PC-9 (cell line): ENCODE measurements around the gene DLG2. TPM values are rescaled to one million over a fixed set of nuclear protein-coding genes. Genes with fewer than 3 reads are reported as not detected.

Experiments
- BruUV-seq: library from RNA; stranded (reverse); fragments of 400-500 nt; replicated peaks from 2 replicates; lab custom pipeline; 2021; lab: Mats Ljungman, UMichigan
- CTCF ChIA-PET: fragments of 300-600 bp; sonication (Branson Sonifier 250); formaldehyde crosslinking; loops from one replicate; lab custom pipeline; 2022; ENCODE audit warnings: antibody characterized with exemption; lab: Charles Lee
- POLR2A ChIA-PET: fragments of 300-600 bp; sonication (Branson Sonifier 250); formaldehyde crosslinking; loops from one replicate; lab custom pipeline; 2022; ENCODE audit warnings: antibody characterized with exemption; ENCODE audit not compliant: unreplicated experiment; lab: Charles Lee
- DNase-seq, 2 experiments: peaks; one replicate each; pipeline versions ENCODE4 v3.0.0 to v3.0.0-alpha.2; 2015 to 2022; ENCODE audit warnings: mixed read lengths in 1 of 2
- H2AFZ ChIP-seq: fragments of 200-600 bp; sonication (generic); 2 replicates; pipeline ENCODE4 v1.8.1; 2017; ENCODE audit warnings: antibody characterized with exemption
- H3F3A ChIP-seq: fragments of 200-600 bp; sonication (generic); 2 replicates; pipeline ENCODE4 v1.8.1; 2017; ENCODE audit warnings: antibody characterized with exemption, mild to moderate bottlenecking, low read depth; ENCODE audit not compliant: insufficient read depth
- H3K27ac ChIP-seq: fragments of 200-600 bp; sonication (generic); 2 replicates; pipeline ENCODE4 v1.6.1; 2016; ENCODE audit warnings: mixed run types
- H3K27me3 ChIP-seq: fragments of 200-600 bp; sonication (generic); 2 replicates; pipeline ENCODE4 v1.6.1; 2016; ENCODE audit warnings: low read depth, mixed run types; ENCODE audit not compliant: insufficient read depth
- H3K36me3 ChIP-seq: fragments of 200-600 bp; sonication (generic); 2 replicates; pipeline ENCODE4 v1.6.1; 2016; ENCODE audit warnings: low read depth, mixed run types
- H3K4me1 ChIP-seq: fragments of 200-600 bp; sonication (generic); replicated peaks from 2 replicates; pipeline ENCODE4 v1.6.1; 2016; ENCODE audit warnings: mixed run types; ENCODE audit not compliant: insufficient read depth
- H3K4me2 ChIP-seq: fragments of 200-600 bp; sonication (generic); 2 replicates; pipeline ENCODE4 v1.6.1; 2017; ENCODE audit warnings: mixed run types
- H3K4me3 ChIP-seq: fragments of 200-600 bp; sonication (generic); 2 replicates; pipeline ENCODE4 v1.6.1; 2016; ENCODE audit warnings: mixed run types
- H3K79me2 ChIP-seq: fragments of 200-600 bp; sonication (generic); 2 replicates; pipeline ENCODE4 v1.6.1; 2017; ENCODE audit warnings: low read depth, mixed run types
- H3K9me2 ChIP-seq: fragments of 200-600 bp; sonication (generic); 2 replicates; pipeline ENCODE4 v1.8.1; 2017; ENCODE audit warnings: mild to moderate bottlenecking; ENCODE audit not compliant: insufficient read depth
- H3K9me3 ChIP-seq: fragments of 200-600 bp; sonication (generic); 2 replicates; pipeline ENCODE4 v1.8.1; 2016; ENCODE audit warnings: low read depth; ENCODE audit not compliant: insufficient read depth
- H4K20me1 ChIP-seq: fragments of 200-600 bp; sonication (generic); 2 replicates; pipeline ENCODE4 v1.8.1; 2017; ENCODE audit not compliant: insufficient read depth
- CTCF ChIP-seq: fragments of 200-600 bp; sonication (generic); conservative IDR thresholded peaks from 2 replicates; pipeline ENCODE4 v1.6.1; 2017; ENCODE audit warnings: mixed run types, antibody characterized with exemption, mild to moderate bottlenecking, moderate library complexity
- EZH2 ChIP-seq: fragments of 200-600 bp; sonication (generic); IDR thresholded peaks from 2 replicates; pipeline ENCODE4 v1.8.0; 2017; ENCODE audit warnings: antibody characterized with exemption, low read depth
- intact Hi-C: fragments of 100-400 bp; cut with micrococcal nuclease; formaldehyde crosslinking; loops from one replicate; pipeline ENCODE4 v1.10.0; 2022; ENCODE audit not compliant: unreplicated experiment
- total RNA-seq: library from RNA; stranded (reverse); gene quantifications from 2 replicates; pipeline ENCODE4 v1.2.3, GENCODE V29; 2021

The DLG2 gene
- total RNA-seq, 1 experiment from 2014 or later = 6.4 TPM

GRCh38 chr11:84721561-84721961, 905.6 kb downstream of the DLG2 start:
- intact Hi-C loops = no loop called here
- no peak overlapping the region for H3K4me3 ChIP-seq
- no peaks in the 10 kb centered on the region for H3K79me2 ChIP-seq
- TF ChIP-seq EZH2 (no peak), CTCF (no peak)
- DNase-seq = no peak
- BruUV-seq = no TSS peak
- no peaks in the 10 kb centered on the region for H3F3A ChIP-seq
- ChIA-PET POLR2A (no interaction called here), CTCF (no interaction called here)
- no peak overlapping the region for H3K4me2 ChIP-seq
- H3K27ac ChIP-seq = no peak overlapping the region
- H3K4me1 ChIP-seq = no peaks in the 10 kb centered on the region
- no peaks in the 10 kb centered on the region; the same call in 1 of the 2 replicates for H4K20me1 ChIP-seq
- H3K36me3 ChIP-seq = no peaks in the 10 kb centered on the region
- no peaks in the 10 kb centered on the region for H3K9me2 ChIP-seq
- H2AFZ ChIP-seq = no peak overlapping the region
- H3K9me3 ChIP-seq = no peaks in the 10 kb centered on the region
- peaks cover 8% of the 10 kb centered on the region for H3K27me3 ChIP-seq

GRCh38 chr11:84720706-84721402, 906.3 kb downstream of the DLG2 start:
- Histone ChIP-seq H4K20me1 (no peaks in the 10 kb centered on the region; the same call in 1 of the 2 replicates), H3K4me1 (no peaks in the 10 kb centered on the region), H3F3A (no peaks in the 10 kb centered on the region), H3K79me2 (no peaks in the 10 kb centered on the region), H3K27ac (no peak overlapping the region), H2AFZ (no peak overlapping the region), H3K27me3 (peaks cover 8% of the 10 kb centered on the region), H3K9me2 (no peaks in the 10 kb centered on the region), H3K36me3 (no peaks in the 10 kb centered on the region), H3K4me3 (no peak overlapping the region), H3K9me3 (no peaks in the 10 kb centered on the region), H3K4me2 (no peak overlapping the region)
- no peak for TF ChIP-seq EZH2
- TF ChIP-seq CTCF = no peak
- BruUV-seq = no TSS peak
- ChIA-PET CTCF (no interaction called here), POLR2A (no interaction called here)
- DNase-seq = no peak
- intact Hi-C loops = no loop called here

GRCh38 chr11:84719935-84720577, 907.1 kb downstream of the DLG2 start:
- POLR2A ChIA-PET = interaction anchor here (0.6 kb wide), 1 partner anchor 842 kb away, joined by 4 read pairs; no protein-coding TSS in a partner anchor
- no peak overlapping the region for H3K4me2 ChIP-seq

More at GRCh38 chr11:84719935-84720577, 907.1 kb downstream of the DLG2 start:
- Histone ChIP-seq H4K20me1 (no peaks in the 10 kb centered on the region; the same call in 1 of the 2 replicates), H3K27me3 (peaks cover 8% of the 10 kb centered on the region), H3F3A (no peaks in the 10 kb centered on the region), H3K9me2 (no peaks in the 10 kb centered on the region), H2AFZ (no peak overlapping the region), H3K4me1 (no peaks in the 10 kb centered on the region), H3K36me3 (no peaks in the 10 kb centered on the region), H3K79me2 (no peaks in the 10 kb centered on the region), H3K27ac (no peak overlapping the region), H3K4me3 (no peak overlapping the region), H3K9me3 (no peaks in the 10 kb centered on the region)
- intact Hi-C loops = loop anchor here (10.0 kb wide), 1 partner anchor 325 kb away; no protein-coding TSS in a partner anchor
- CTCF ChIA-PET = no interaction called here
- DNase-seq = no peak
- TF ChIP-seq EZH2 = no peak
- no peak for TF ChIP-seq CTCF
- no TSS peak for BruUV-seq
